Loucy (cell line): ENCODE data around the gene ZNF280D.

ENCODE experiments used
- H2AFZ ChIP-seq: fragments of 200-600 bp; sonication (generic); 2 replicates; pipeline ENCODE4 v1.6.0; 2016; ENCODE audit warnings: antibody characterized with exemption, mild to moderate bottlenecking, low read length, moderate library complexity
- H3F3A ChIP-seq: fragments of 200-600 bp; 2 replicates; pipeline ENCODE4 v1.6.0; 2016; ENCODE audit warnings: antibody characterized with exemption, low read depth, mild to moderate bottlenecking
- H3K27me3 ChIP-seq: fragments of 200-600 bp; sonication (generic); 2 replicates; pipeline ENCODE4 v1.6.1; 2014; ENCODE audit warnings: low read length, mild to moderate bottlenecking; ENCODE audit not compliant: insufficient read depth, poor library complexity, severe bottlenecking
- H3K36me3 ChIP-seq: fragments of 200-600 bp; sonication (generic); 2 replicates; pipeline ENCODE4 v1.6.1; 2016; ENCODE audit warnings: low read length; ENCODE audit not compliant: insufficient read depth
- H3K4me1 ChIP-seq: fragments of 200-600 bp; sonication (generic); 2 replicates; pipeline ENCODE4 v1.5.1; 2014; ENCODE audit warnings: low read length, mild to moderate bottlenecking; ENCODE audit not compliant: insufficient read depth, poor library complexity, severe bottlenecking
- H3K4me2 ChIP-seq: fragments of 200-600 bp; sonication (generic); 2 replicates; pipeline ENCODE4 v1.6.0; 2014; ENCODE audit warnings: antibody characterized with exemption, low read length, low read depth, mild to moderate bottlenecking; ENCODE audit not compliant: poor library complexity, severe bottlenecking
- H3K4me3 ChIP-seq: fragments of 200-600 bp; sonication (generic); 2 replicates; pipeline ENCODE4 v1.5.1; 2014; ENCODE audit warnings: low read length, mild to moderate bottlenecking, mixed read lengths; ENCODE audit not compliant: poor library complexity, severe bottlenecking
- H3K79me2 ChIP-seq: fragments of 200-600 bp; sonication (generic); 2 replicates; pipeline ENCODE4 v1.6.1; 2014; ENCODE audit warnings: low read length; ENCODE audit not compliant: insufficient read depth
- H3K9ac ChIP-seq: fragments of 200-600 bp; sonication (generic); 2 replicates; pipeline ENCODE4 v1.6.0; 2014; ENCODE audit warnings: mild to moderate bottlenecking, low read depth, low read length, moderate library complexity; ENCODE audit not compliant: poor library complexity, severe bottlenecking
- H3K9me2 ChIP-seq: fragments of 200-600 bp; sonication (generic); replicated peaks from 2 replicates; pipeline ENCODE4 v1.6.1; 2016; ENCODE audit warnings: low read depth, low read length, mixed read lengths
- H3K9me3 ChIP-seq: fragments of 200-600 bp; sonication (generic); 2 replicates; pipeline ENCODE4 v1.6.1; 2014; ENCODE audit warnings: mild to moderate bottlenecking, antibody characterized with exemption, low read length, low read depth; ENCODE audit not compliant: insufficient read depth
- H4K20me1 ChIP-seq: fragments of 200-600 bp; sonication (generic); 2 replicates; pipeline ENCODE4 v1.6.0; 2014; ENCODE audit warnings: antibody characterized with exemption, low read length, mild to moderate bottlenecking; ENCODE audit not compliant: insufficient read depth, poor library complexity, severe bottlenecking
- CTCF ChIP-seq: fragments of 200-600 bp; sonication (generic); conservative IDR thresholded peaks from 2 replicates; pipeline ENCODE4 v1.5.1; 2014; ENCODE audit warnings: mild to moderate bottlenecking, antibody characterized with exemption, low read length
- EZH2phosphoT487 ChIP-seq: fragments of 200-600 bp; IDR thresholded peaks from 2 replicates; pipeline ENCODE4 v1.6.1; 2018; ENCODE audit warnings: antibody characterized with exemption, mild to moderate bottlenecking, moderate library complexity, borderline replicate concordance

ZNF280D gene

GRCh38 chr15:56653107-56653506 is 80.2 kb downstream of the ZNF280D start:
- no peaks in the 10 kb centered on the region for H4K20me1 ChIP-seq
- no peaks in the 10 kb centered on the region for H3K79me2 ChIP-seq
- no peak for TF ChIP-seq CTCF
- H3K4me1 ChIP-seq = no peaks in the 10 kb centered on the region
- no peaks in the 10 kb centered on the region for H3K36me3 ChIP-seq
- H3K9me3 ChIP-seq = no peaks in the 10 kb centered on the region
- H3F3A ChIP-seq = no peaks in the 10 kb centered on the region
- H3K9me2 ChIP-seq = no peaks in the 10 kb centered on the region
- no peak overlapping the region for H3K4me2 ChIP-seq
- H3K9ac ChIP-seq = no peak overlapping the region
- no peak overlapping the region for H2AFZ ChIP-seq
- H3K27me3 ChIP-seq = no peaks in the 10 kb centered on the region
- H3K4me3 ChIP-seq = no peak overlapping the region

- H3F3A ChIP-seq = no peaks in the 10 kb centered on the region
- TF ChIP-seq EZH2phosphoT487 (no peak), CTCF (no peak)
Observed at GRCh38 chr15:56648311-56648710, 85.0 kb downstream of the ZNF280D start.

GRCh38 chr15:56640549-56640948 is 92.8 kb downstream of the ZNF280D start:
- no peak overlapping the region for H3K4me3 ChIP-seq
- no peaks in the 10 kb centered on the region for H3K4me1 ChIP-seq
- no peaks in the 10 kb centered on the region for H3K9me2 ChIP-seq
- no peaks in the 10 kb centered on the region for H3F3A ChIP-seq
- H3K9me3 ChIP-seq = no peaks in the 10 kb centered on the region
- H4K20me1 ChIP-seq = no peaks in the 10 kb centered on the region
- H3K27me3 ChIP-seq = no peaks in the 10 kb centered on the region
- no peak overlapping the region for H3K9ac ChIP-seq
- H3K36me3 ChIP-seq = no peaks in the 10 kb centered on the region
- H3K79me2 ChIP-seq = no peaks in the 10 kb centered on the region
- no peak for TF ChIP-seq CTCF
- TF ChIP-seq EZH2phosphoT487 = no peak
- H2AFZ ChIP-seq = no peak overlapping the region
- no peak overlapping the region for H3K4me2 ChIP-seq

More at GRCh38 chr15:56648311-56648710, 85.0 kb downstream of the ZNF280D start:
- Histone ChIP-seq H2AFZ (no peak overlapping the region), H3K27me3 (no peaks in the 10 kb centered on the region), H3K9me2 (no peaks in the 10 kb centered on the region), H3K4me2 (no peak overlapping the region), H3K4me3 (no peak overlapping the region), H3K9me3 (no peaks in the 10 kb centered on the region), H3K36me3 (no peaks in the 10 kb centered on the region), H4K20me1 (no peaks in the 10 kb centered on the region), H3K9ac (no peak overlapping the region), H3K4me1 (no peaks in the 10 kb centered on the region), H3K79me2 (no peaks in the 10 kb centered on the region)
